ENCODE results near the gene ANO10.
"Not testable (repeated sequence)": the region's sequence is repeated elsewhere in the genome, so short reads cannot be mapped to it uniquely, and the experiment has no call there.

ANO10 gene

DNA sequence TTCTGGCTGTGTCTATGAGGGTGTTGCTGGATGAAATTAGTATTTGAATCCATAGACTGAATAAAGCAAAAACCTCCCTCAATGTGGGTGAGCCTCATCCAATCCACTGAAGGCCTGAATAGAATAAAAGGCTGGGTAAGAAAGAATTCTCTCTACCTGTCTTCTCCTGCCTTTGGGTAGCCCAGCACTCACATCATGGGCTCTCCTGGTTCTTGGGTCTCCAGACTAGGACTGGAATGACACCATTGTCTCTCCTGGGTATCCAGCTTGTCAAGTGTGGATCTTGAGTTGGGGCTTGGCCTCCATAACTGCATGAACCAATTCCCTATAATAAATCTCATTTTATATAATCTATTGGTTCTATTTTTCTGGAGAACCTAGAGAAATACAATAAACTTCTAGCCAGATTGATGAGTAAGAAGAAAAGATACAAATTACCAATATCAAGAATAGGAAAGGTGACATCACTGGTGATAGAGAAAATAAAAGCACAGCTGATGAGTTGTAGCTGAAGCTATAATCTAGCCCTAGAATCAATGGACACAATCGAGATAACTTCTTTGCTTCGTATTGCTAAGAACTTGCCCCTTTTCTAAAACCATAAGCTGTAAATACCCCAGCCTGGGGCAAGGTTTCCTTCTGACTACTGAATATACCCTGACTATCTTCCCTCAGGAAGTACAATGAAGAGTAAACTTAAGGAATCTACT lies 106.4 kb downstream of the ANO10 start:
- no peak for DNase-seq

DNA sequence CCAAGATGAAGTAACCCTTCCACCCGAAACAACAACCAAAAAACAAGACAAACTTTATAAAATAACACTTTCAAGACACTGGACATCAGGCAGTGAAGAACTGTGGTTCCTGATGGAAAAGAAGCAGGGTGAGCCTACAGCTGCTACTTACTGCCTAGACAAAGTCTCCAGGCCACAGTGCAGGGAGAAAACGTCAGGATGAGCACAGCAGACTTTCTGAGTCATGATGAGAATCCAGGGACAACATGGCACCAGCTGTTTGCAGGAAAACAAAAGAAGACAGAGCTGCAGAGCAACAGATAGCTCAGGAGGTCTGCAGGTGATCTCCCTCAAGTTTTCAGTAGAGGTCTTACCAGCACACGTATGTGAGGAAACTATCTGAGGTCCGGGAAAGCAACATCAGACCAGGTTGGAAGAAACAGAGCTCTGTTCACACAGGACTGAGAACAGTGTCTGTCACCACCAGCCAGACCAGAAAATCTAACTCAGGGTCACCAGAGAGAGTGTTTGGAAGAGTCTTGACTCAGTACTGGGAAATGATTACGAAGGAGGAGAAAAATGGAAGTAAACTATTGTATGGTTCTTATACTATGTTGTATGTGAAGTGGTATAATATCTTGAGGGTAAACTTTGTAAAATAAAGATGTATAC lies 108.9 kb downstream of the ANO10 start:
- DNase-seq, result no peak

DNA sequence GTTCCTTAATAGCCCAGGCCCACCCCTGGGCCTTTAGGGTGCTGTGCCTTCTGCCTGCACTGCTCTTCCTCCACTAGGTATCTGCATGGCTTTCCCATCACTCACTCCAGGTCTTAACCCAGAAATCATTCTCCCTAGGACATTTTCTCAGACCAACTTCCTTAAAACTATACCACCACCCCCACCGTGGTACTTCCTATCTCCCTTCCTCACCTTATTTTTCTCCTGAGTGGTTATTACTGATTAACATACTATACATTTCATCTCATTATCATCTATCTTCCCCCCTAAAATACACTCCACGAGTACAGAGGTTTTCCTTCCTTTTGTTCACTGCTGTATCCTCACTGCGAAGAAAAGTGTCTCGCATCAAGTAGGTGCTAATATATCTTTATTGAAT lies 115.2 kb downstream of the ANO10 start:
- no peak for DNase-seq

DNA sequence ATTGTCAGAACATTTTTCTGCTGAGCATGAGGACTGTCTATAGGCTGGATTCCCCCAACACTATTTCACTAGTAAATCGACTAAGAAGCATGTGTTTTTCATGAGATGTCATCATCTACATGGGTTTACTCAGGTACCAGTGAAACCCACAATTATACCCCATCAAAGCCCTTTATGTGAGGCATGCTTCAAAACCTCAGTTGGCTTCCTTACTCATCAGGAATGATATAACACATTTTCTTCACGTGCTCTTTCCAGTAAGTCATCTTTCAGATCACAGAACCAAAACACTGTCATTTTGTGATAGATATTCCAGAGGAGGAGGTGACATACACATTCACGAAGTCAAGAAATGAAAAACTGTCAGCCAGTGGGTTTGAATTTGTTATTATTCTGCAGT lies 116.5 kb downstream of the ANO10 start:
- no peak for DNase-seq

DNA sequence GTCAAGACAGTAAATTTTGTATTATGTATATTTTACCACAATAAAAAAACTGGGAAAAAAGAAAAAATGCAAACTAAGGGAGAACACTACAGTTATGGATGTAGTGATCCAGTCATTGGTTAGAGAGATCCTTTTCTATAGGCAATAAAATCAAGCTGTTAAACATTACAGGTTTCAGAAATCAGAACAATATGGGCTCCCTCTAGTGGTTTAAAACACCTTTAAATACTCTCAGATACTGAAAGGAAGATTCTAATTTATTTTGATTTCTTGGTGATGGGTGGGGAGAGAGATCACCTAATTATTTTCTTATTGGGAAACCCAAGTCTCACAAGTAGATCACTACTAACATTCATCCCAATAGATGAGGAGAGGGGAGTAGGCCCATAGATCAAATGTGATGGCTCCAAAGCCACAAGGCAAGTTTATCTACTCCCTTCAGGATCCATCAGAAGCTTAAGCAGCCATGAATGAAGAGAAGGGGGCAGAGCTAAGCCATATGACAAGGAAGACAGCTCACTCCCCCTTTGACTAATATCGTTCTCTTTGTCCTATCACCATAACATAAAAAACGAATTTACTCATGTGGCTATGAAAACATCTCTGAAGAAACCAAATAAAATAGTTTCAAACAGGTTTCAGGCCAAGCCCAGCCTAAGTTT lies 118.6 kb downstream of the ANO10 start:
- no peak for DNase-seq

DNA sequence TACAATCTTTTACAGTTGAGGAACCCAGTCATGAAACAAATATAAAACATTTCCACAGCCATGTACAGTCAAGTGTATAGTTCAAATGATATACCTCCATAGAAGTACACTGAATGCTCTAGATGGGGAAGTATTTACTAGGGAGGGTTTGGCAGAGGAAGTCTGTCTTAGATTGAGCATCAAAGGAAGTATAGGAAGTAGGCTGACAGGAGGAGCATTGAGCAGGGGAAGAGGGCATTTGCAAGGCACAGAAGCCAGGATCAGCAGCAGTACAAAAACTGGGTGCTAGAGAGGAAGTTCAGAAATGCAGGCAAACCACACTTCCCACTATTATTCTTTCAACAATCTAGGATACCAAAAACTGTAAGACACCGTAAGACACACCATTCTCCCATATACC lies 122.6 kb downstream of the ANO10 start:
- no peak for DNase-seq

DNA sequence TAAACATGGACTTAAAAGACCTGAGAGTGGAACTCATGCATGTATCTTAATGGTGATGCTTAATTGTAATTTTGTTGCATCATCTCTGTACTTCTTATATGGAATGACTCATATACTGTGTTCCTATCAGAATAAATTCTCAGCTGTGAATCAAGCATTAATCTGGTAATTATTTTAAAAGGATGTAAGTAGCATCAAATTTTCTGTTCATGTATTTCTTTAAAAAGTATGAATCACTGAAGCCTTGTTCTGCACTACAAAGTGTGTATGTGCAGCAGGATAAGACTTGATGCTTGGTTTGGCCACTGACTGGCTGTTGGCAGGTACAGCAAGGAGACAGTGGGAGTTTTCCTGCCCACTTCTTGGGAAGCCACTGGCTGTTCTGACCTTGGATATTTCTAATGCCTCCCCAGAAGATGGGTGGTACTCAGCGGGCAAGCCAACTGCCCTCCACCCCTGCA lies 123.9 kb downstream of the ANO10 start:
- DNase-seq, result no peak

DNA sequence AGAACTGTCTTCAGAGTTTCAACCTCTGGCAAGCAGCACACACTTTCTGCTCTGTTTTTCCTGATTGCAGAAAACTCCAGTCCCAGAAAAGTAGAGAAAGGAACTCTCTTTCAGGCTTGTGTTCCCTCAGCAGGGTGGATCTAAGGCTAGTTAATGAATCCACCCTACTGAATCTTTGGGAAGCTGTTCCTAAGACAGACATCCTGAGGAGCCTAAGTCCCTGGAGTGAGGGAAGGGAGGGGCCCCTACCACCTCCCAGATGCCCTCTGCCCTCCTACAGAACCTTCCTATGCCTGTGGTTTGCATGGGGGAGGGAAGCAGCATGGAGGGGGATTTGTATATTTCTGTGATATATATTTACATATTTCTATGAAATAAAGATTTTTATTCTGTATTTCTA lies 124.4 kb downstream of the ANO10 start:
- DNase-seq, result no peak

DNA sequence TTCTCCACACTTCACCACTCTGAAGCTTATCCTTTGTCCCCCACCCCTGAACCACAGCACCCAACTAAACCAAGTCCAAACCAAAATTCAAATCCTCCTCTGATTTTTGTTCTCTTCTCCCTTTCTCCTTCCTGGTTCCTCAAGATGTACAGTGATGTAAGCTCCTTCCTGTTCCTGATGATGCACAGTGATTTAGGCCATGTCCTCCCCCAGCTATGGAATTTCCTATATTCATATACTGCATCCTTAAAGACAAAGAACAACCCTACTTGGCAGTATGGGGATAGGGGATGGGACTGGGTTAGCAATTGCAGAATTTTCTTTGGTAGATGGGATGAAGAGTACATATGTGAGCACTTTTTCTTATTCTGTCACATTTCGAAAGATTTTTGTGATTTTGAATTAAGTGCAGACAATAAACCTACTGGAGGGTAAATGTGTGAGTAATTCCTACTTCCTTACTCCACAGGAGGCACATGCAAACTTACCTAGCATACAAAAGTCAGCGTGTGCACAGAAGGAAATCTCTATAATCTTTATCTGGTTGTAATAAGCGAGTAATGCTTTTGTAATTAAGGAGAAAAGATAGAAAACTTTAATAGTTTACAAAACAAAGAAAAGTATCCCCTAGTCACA lies 125.0 kb downstream of the ANO10 start:
- DNase-seq, result no peak

DNA sequence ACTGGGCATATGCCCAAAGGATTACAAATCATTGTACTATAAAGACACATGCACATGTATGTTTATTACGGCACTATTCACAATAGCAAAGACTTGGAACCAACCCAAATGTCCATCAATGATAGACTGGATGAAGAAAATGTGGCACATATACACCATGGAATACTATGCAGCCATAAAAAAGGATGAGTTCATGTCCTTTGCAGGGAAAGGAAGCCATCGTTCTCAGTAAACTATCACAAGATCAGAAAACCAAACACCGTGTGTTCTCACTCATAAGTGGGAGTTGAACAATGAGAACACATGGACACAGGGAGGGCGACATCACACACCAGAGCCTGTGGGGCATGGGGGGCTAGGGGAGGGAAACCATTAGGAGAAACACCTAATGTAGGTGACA lies 128.9 kb downstream of the ANO10 start:
- not testable (repeated sequence) for DNase-seq

DNA sequence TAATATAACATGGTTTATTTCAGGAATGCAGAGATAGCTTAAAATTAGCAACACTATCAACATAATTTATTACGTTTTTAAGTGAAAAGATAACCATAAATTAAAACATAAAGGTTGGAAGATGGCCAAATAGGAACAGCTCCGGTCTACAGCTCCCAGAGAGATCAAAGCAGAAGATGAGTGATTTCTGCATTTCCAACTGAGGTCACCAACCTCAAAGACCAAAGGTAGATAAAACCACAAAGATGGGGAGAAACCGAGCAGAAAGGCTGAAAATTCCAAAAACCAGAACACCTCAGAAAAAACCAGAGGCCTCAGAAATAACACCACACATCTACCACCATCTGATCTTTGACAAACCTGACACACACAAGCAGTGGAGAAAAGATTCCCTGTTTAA lies 130.0 kb downstream of the ANO10 start:
- not testable (repeated sequence) for DNase-seq

DNA sequence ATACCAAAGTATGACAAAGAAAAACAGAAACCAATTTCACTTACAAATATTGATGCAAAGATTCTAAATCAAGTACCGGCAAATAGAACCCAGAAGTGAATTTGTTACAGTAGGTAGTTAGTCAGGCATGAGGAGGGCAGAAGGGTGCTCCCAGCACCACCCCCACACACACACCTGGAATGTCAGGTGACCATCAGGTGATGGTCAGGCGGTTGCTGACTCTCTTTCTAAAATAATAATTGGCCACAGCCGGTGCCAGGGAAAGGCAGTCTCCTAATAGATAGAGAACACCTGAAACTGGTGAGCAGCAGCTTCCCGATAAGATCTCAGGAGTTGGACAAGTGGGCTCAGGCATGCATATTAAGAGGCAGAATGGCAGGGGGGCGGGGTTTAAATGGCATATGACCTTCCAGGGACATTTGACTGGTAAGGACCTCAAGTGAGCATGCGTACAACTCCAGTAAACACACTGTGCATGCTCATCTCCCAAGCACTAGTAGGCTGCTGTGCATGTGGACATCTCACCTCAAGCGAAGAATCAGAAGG lies 131.1 kb downstream of the ANO10 start:
- no peak for DNase-seq

DNA sequence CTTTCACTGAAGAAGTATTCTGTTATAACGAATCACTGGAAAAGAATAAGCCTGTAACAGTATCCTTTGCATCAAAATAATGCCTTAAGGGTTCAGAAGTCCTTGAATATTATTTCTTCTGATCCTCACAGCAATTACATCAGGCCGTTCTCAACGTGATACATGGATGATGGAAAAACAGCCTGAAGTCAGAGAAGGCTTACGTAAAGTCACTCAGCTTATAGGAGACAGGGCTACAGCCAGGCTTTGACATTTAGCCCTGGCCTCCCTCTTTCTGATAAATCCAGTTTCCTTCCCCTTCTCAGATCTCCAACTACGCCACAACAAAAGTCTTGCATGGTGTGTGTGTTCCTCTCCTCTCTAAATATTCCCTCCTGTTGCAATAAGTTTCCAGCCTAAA lies 131.9 kb downstream of the ANO10 start:
- no peak for DNase-seq

DNA sequence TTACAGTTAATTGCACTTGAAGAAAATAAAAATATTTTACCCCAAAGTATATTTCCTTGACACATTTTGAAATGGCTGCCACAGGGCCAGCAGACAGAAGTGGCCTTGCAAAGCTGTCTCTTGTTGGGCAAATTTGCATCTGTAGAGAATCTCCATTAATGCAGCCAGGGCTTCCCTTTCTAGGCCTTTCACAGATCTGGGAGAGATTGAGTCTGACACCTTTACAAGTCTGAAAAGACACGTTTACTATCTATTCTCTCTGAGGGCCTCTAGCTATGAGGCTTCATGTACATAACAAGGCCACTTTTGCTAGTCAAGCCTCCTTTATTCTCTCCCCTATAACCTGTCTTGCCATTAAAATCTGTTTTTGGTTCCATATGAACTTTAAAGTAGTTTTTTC lies 135.9 kb downstream of the ANO10 start:
- DNase-seq, result no peak

DNA sequence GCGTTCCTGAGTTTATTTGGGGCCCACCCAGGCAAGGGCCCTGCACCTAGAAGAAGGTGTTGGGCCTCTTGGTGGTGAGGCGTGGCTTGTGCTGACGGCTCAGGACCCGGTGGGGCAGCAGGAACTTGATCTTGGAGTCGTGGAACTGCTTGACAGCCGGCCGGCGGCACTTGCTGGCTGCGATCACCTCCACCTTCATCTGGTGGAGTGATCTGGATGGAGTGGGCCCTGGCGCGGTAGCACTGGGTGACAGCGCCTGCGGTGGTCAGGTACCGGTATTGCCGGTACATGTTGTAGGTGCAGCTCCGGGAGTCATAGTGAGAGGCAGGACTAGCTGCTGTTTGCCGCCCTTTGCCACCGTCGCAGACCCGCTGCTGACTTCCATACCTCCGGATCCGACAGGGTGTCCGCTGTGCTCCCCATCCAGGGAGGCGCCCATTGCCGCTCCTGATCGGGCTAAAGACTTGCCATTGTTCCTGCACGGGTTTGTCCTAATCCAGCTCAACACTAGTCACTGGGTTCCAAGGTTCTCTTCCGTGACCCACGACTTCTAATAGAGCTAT lies 136.8 kb downstream of the ANO10 start:
- DNase-seq, result no peak

DNA sequence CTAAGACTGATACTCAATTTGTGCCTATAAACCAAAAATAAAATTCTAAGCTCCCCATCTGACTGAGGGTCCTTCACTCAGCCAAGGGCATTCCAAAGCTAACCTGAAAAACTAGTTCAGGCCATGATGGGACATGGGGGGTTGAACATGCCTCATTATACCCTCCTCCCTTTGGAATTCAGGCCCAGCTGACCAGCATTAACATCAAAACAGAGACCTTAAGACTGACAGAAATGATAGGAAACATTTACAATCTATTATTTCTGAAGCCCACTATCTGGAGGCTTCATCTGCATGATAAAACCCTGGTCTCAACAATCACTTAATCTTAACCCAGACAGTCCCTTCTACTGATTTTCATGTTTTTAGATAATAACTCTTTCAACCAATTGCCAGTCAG lies 140.4 kb downstream of the ANO10 start:
- no peak for DNase-seq

DNA sequence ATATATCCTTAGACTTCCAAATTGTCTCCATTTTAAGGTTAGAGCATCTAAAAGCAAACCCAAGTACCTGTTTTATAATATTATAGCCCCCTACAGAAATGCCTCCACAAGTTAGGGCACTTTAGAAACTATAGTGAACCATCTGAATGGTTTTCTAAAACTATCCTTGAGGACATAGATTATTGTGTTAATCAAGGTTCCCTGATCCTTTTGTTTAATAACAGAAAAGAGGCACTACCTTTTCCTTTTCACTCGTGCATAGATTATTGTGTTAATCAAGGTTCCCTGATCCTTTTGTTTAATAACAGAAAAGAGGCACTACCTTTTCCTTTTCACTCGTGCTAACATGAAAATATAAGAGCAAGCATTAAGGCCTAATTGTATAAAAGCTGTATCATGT lies 143.0 kb downstream of the ANO10 start:
- not testable (repeated sequence) for DNase-seq

DNA sequence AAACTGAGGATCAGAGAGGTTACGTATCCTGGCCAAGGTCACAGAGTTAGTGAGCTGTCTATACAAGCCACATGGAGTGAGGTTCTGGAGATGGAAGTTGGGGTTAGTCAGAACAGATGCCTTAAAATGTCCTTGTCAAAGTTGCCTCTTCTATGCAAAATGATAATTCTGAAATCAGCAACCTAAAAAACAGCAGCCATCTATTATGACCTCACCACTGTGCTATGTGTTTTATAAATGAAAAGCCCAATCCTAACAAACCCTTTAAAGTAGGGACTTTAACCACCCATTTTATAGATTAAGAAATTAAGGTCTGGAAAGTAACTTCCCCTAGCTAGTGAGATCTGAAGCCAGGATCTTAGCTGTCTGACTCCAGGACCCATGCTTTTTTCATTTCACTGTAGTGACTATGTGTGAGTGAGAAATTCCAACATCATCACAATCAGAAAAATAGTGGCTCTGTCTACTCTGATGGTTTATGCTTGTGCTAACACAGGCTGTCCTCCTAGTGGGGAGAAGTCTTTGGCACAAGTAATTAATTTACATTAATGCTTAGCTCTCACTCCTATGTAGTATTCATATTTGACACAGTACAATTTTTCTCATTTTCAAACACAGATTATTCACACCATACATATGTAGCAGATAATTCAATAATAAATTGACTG lies 143.6 kb downstream of the ANO10 start:
- DNase-seq, result no peak

DNA sequence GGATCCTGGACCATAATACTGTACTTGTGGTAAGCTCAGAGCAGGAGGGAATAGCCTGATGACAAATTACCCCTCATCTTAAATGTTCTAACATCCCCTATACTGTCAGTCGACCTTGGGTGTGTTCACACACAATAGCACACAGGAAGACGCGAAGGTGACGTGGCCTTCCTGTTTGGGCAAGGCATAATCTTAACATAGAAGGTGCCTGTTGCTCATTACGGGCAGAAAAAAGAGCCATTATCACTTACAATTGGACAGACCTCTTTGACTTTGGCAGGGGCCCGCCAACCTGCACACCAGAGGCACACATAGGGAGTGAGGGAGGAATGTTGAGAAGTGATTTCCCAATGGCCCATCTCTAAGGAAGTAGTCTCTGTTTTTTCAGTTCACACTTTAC lies 144.2 kb downstream of the ANO10 start:
- peak in 2 of 4 experiments; percentile 40 to 42 for DNase-seq

DNA sequence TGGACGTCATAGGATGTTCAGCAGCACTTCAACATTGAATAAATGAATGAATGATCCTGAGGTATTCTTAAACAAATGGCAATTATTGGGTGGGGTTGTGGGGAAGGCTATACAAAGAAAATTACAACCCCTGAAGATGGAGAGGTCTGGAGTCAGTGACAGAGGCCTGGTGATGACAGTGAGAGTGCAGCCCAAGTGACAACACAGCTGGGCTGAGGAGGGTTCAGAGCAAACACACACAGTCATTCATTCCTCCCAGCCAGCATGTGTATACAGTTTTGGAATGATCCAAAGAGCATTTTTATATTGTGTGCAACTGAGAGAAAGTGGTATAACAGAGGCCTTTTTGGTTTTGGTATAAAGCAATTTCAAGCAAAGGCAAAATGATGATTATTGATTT lies 148.1 kb downstream of the ANO10 start:
- DNase-seq, result no peak

DNA sequence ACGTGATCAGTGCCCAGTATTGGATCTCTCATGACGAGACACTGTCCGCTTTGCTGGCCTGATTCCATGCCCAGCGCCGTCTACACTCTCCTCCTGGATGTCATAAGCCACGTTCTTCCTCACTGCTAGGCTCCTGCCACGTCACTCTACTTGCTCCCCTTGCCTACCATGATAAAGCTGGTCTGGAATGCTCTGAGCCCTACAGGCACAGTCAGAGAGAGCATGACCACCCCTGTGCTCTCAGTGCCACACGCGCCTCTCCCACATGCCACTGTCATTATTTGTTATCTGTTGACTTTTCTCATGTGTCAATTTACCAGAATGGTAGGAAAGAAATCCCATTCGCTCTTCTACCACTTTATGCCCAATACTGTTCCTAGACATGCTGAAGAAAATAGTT lies 148.6 kb downstream of the ANO10 start:
- no peak for DNase-seq

DNA sequence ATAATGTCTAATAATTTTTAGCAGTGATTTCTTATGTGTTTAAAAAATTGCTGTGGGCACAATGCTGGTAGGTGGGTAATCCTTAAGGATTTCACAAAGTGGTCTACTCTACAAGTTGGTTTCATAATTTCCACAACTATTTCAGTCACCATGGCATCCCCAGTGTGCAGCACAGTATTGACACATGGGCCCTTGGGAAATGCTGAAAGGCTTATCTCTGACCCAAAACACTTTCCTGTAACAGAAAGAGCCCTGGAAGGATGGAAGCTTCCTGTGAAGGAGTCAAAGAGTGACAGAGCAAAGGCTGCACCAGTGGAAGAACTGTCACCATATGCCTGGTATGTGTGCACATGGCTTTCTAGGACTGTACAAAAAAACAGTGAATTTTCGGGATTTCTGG lies 153.7 kb downstream of the ANO10 start:
- DNase-seq, result no peak

DNA sequence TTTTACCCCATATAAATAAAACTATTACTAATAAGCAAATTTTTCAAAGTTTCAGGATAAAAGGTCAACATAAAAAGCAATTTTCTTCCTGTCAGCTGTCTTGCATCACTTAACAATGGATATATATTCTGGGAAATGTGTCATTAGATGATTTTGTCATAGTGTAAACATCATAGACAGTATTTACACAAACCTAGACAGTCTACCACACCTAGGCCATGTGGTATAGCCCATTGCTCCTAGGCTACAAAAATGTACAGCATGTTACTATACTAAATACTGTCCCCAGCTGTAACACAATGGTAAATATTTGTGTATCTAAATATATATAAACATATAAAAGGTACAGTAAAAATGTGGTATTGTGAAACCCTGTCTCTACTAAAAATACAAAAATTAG lies 156.7 kb downstream of the ANO10 start:
- DNase-seq, result no peak

Measured in activated naive CD4-positive, alpha-beta T cell (primary cell).